ENCODE results near the gene SDK1. TPM values are rescaled to one million over a fixed set of nuclear protein-coding genes. Genes with fewer than 3 reads are reported as not detected.

Gene SDK1
- total and polyA plus RNA-seq, 2 of the 8 experiments (the other 6 are each of a cell fraction or from before 2014, with no cell fraction given), result 3.3 to 7.2 TPM

DNA sequence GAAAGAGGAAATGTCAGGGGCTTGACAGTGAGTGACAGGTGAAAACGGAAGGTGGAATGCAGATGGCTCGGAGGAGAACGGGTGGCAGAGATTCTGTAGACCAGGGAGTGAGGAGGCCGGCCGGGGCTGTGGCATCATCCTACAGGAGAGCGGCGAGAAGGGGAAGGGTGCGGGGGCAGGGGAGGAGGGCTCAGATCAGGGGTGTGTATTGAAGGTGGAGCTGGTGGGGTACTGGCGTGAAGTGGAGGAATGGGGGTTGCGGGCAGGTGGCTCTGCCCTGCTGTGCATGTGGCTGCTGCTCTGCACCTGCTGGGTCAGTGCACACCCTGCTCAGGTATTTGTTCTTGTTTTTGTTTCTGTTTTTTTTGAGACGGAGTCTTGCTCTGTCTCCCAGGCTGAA is 910.2 kb downstream of the SDK1 start (continued):
- no peak for TF ChIP-seq CHD2 (IDR thresholded peaks at IDR 0.05; ENCODE audit: low read length)
